ENCODE data around the gene SERAC1.
"Not testable (repeated sequence)": the region's sequence is repeated elsewhere in the genome, so short reads cannot be mapped to it uniquely, and the experiment has no call there.

SERAC1 gene

DNA sequence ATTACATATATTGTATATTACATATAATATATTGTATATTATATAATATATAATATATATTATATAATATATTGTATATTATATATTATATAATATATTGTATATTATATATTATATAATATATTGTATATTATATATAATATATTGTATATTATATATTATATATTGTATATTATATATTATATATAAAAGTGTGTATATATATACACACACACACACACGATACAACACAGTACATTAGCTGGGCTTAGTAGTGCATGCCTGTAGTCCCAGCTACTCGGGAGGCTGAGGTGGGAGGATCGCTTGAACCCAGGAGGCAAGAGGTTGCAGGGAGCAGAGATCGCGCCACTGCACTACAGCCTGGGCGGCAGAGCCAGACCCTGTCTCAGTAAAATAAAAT lies 1.6 kb upstream of the SERAC1 start:
- not testable (repeated sequence) for H3K4me1 ChIP-seq (ENCODE audit: control insufficient read depth, insufficient read depth, low read length); H3K27me3 ChIP-seq (ENCODE audit: control insufficient read depth, insufficient read depth, low read length); H3K9me3 ChIP-seq (ENCODE audit: control insufficient read depth, insufficient read depth, low read length); H3K4me3 ChIP-seq (ENCODE audit: low read depth, low read length); H3K36me3 ChIP-seq (ENCODE audit: control insufficient read depth, insufficient read depth, low read length); H3K9ac ChIP-seq (ENCODE audit: low read depth, low read length)

DNA sequence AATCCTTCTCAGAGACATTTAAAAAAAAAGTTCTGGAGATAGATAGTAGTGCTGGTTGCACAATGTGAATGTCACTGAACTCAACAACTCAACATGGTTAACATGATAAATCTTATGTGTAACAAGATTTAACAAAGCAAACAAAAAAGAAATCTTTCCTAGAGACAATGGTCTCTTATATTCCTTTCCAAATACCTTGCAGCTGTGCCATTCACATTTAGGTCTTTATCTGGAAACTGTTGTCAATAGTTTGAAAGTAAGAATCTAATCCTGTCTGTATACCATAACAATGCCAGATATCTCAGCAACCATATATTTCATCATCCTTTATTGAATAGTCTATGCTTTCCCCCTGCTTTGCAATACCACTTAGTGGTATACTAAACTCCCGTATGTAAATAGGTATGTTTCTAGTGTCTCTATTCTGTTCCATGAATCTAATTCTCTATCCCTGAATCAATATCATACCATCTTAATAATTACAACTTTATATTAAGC lies 2.1 kb downstream of the SERAC1 start:
- H3K36me3 ChIP-seq (ENCODE audit: control insufficient read depth, insufficient read depth, low read length), result no peaks in the 10 kb centered on the region
- H3K27me3 ChIP-seq (ENCODE audit: control insufficient read depth, insufficient read depth, low read length), result peaks cover 6% of the 10 kb centered on the region
- no peak overlapping the region for H3K9ac ChIP-seq (ENCODE audit: low read depth, low read length)
- no peaks in the 10 kb centered on the region for H3K9me3 ChIP-seq (ENCODE audit: control insufficient read depth, insufficient read depth, low read length)
- H3K4me1 ChIP-seq (ENCODE audit: control insufficient read depth, insufficient read depth, low read length), result peaks cover 13% of the 10 kb centered on the region
- no peak overlapping the region for H3K4me3 ChIP-seq (ENCODE audit: low read depth, low read length)

DNA sequence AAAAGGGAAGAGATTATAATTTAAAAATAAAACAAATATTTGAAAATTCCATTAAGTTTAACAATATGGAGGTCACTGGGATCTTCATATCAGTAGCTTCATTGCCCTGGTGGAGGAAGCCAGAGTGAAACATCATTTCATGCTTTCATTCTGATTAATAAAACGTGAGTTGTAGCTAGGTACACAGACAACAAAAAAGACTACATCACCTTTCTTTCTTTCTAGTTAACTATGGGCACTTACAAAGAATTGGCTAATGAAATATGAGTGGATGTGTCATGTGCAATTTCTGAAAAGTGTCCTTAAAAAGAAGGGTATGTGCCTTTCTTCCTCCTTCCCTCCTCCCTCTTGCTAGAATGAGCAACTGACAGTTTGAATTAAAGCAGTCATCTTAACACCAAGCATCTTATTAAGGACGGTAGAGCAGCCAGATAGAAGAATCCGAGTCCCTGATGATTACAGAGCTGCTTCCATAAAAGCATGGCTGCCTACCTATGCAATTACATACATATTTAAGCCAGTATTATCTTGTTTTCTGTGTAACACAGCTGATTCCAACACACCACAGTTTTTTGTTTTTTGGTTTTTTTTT lies 3.4 kb downstream of the SERAC1 start:
- Histone ChIP-seq H3K9ac (ENCODE audit: low read depth, low read length) (no peak overlapping the region), H3K4me3 (ENCODE audit: low read depth, low read length) (no peak overlapping the region), H3K9me3 (ENCODE audit: control insufficient read depth, insufficient read depth, low read length) (no peaks in the 10 kb centered on the region), H3K36me3 (ENCODE audit: control insufficient read depth, insufficient read depth, low read length) (no peaks in the 10 kb centered on the region), H3K27me3 (ENCODE audit: control insufficient read depth, insufficient read depth, low read length) (peaks cover 6% of the 10 kb centered on the region), H3K4me1 (ENCODE audit: control insufficient read depth, insufficient read depth, low read length) (peaks cover 11% of the 10 kb centered on the region)

DNA sequence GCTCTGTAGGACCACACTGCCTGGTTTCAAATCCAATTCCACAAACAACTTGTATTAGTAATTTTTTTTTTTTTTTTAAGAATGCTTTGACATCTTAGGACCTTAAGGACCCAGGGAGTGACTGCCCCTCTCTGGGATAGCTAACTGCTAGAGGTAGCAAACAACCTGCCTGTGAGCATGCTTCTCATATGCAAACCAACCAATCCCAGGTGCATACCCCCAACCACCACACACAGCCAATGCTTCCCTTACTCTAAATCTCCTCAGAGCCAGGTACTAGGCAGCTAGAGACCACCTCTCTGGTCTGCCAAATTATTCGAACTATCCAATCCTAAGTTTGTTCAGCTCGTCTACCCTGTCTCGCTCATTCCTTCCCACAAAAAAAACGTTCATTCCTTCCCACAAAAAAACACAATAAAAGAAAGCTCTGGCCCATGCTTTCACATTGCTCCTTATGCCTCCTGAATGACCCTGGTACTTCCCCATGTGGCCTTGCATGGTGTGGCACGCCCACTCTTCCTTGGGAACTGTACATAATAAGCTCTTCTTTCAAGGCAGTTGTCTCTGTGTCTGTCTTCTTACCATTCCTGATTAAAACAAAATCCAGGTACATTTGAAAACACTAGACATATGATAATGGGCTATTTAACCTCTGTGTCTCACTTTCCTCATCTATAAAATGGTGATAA lies 6.4 kb downstream of the SERAC1 start:
- H3K36me3 ChIP-seq (ENCODE audit: control insufficient read depth, insufficient read depth, low read length), result no peaks in the 10 kb centered on the region
- H3K4me1 ChIP-seq (ENCODE audit: control insufficient read depth, insufficient read depth, low read length), result peaks cover 11% of the 10 kb centered on the region
- peaks cover 4% of the 10 kb centered on the region for H3K27me3 ChIP-seq (ENCODE audit: control insufficient read depth, insufficient read depth, low read length)
- no peaks in the 10 kb centered on the region for H3K9me3 ChIP-seq (ENCODE audit: control insufficient read depth, insufficient read depth, low read length)
- H3K9ac ChIP-seq (ENCODE audit: low read depth, low read length), result no peak overlapping the region
- H3K4me3 ChIP-seq (ENCODE audit: low read depth, low read length), result no peak overlapping the region

DNA sequence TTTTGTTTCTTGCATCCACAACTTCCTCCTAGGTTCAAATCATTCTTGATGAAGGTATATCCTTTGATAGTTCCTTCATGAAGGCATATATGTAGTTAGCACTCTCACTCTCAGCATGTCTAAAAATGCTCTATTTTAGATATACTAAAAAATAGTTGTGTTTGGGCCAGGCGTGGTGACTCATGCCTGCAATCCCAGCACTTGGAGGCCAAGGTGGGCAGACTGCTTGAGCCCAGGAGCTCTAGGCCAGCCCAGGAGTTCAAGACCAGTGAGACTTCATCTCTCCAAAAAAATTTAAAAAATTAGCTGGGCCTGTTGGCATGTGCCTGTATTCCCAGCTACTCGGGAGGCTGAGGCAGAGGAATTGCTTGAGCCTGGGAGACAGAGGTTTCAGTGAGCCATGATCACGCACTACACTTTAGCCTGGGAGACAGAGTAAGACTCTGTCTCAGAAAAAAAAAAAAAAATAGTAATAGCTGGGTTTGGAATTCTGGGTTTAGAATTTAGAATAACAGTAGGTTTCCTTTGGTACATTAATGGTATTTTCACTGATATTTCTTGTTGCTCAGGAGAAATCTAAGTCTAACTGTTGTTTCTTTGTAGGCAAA lies 7.0 kb downstream of the SERAC1 start:
- Histone ChIP-seq H3K4me1 (ENCODE audit: control insufficient read depth, insufficient read depth, low read length) (peaks cover 11% of the 10 kb centered on the region), H3K4me3 (ENCODE audit: low read depth, low read length) (no peak overlapping the region), H3K9ac (ENCODE audit: low read depth, low read length) (no peak overlapping the region), H3K27me3 (ENCODE audit: control insufficient read depth, insufficient read depth, low read length) (no peaks in the 10 kb centered on the region), H3K36me3 (ENCODE audit: control insufficient read depth, insufficient read depth, low read length) (no peaks in the 10 kb centered on the region), H3K9me3 (ENCODE audit: control insufficient read depth, insufficient read depth, low read length) (no peaks in the 10 kb centered on the region)

DNA sequence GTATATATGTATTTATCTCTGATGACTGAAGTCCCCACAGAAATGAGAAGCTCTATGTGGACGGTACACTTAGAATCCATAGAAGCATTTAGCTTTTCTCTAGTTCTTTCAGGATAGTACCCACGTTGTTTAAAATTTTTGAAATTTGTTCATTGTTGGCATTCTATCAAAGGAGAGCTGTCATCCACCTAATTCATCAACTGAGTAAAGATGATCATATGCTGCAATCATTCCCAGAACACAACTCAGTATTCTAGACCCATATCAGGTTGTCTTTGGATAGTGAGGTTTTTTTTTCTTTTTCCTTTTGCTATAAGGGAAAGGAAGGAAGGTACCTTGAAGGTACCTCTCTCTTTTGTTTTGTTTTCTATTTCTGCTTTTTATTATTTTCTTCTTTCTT lies 9.3 kb downstream of the SERAC1 start:
- H3K36me3 ChIP-seq (ENCODE audit: control insufficient read depth, insufficient read depth, low read length), result no peaks in the 10 kb centered on the region
- peaks cover 11% of the 10 kb centered on the region for H3K4me1 ChIP-seq (ENCODE audit: control insufficient read depth, insufficient read depth, low read length)
- H3K4me3 ChIP-seq (ENCODE audit: low read depth, low read length), result no peak overlapping the region
- H3K9me3 ChIP-seq (ENCODE audit: control insufficient read depth, insufficient read depth, low read length), result no peaks in the 10 kb centered on the region
- H3K27me3 ChIP-seq (ENCODE audit: control insufficient read depth, insufficient read depth, low read length), result no peaks in the 10 kb centered on the region
- no peak overlapping the region for H3K9ac ChIP-seq (ENCODE audit: low read depth, low read length)

DNA sequence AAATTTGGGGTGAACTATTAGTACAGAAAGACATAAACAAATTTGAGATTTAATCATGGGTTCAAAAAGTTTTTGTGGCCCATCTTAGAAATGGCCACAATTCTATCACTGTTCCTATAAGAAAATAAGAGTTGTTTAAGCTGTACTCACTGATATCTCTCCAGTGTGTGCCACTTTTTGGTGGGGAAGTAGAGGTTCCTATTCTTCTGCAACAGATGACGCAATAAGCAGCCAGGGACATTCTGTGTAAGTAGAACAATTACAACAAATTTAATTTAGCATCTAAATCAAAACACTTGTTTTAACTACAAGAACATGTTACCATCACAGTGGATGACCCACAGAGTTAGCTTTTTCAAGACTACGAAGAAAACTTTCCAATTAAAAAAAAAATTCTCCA lies 9.9 kb downstream of the SERAC1 start:
- Histone ChIP-seq H3K27me3 (ENCODE audit: control insufficient read depth, insufficient read depth, low read length) (no peaks in the 10 kb centered on the region), H3K36me3 (ENCODE audit: control insufficient read depth, insufficient read depth, low read length) (no peaks in the 10 kb centered on the region), H3K4me1 (ENCODE audit: control insufficient read depth, insufficient read depth, low read length) (peaks cover 11% of the 10 kb centered on the region), H3K9me3 (ENCODE audit: control insufficient read depth, insufficient read depth, low read length) (no peaks in the 10 kb centered on the region), H3K4me3 (ENCODE audit: low read depth, low read length) (no peak overlapping the region), H3K9ac (ENCODE audit: low read depth, low read length) (no peak overlapping the region)

DNA sequence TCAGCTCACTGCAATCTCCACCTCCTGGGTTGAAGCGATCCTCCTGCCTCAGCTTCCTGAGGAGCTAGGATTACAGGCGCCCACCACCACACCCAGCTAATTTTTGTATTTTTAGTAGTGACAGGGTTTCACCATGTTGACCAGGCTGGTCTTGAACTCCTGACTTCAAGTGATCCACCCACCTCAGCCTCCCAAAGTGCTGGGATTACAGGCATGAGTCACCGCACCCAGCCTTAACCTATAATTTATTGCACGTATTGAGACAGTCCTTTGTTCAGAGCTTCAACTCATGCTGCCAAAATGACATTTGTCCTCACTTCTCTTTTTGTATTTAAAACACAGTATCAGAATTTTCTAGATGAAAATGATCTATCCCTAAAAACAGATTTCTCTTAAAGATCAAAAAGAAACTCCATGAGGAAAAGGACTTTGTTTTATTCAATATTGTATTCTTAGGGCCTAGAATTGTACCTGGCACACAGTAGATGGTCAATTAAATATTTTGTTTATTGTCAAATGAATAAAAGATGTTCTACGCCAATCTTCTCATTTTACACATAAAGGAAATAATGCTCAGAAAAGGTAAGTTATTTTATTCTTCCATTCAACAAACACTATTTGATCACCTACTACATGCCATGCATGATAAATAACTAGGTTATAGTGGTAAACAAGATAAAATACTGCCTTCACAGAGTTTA lies 10.8 kb downstream of the SERAC1 start:
- no peaks in the 10 kb centered on the region for H3K27me3 ChIP-seq (ENCODE audit: control insufficient read depth, insufficient read depth, low read length)
- H3K4me1 ChIP-seq (ENCODE audit: control insufficient read depth, insufficient read depth, low read length), result peaks cover 10% of the 10 kb centered on the region
- H3K9me3 ChIP-seq (ENCODE audit: control insufficient read depth, insufficient read depth, low read length), result no peaks in the 10 kb centered on the region
- H3K36me3 ChIP-seq (ENCODE audit: control insufficient read depth, insufficient read depth, low read length), result no peaks in the 10 kb centered on the region
- H3K4me3 ChIP-seq (ENCODE audit: low read depth, low read length), result no peak overlapping the region
- no peak overlapping the region for H3K9ac ChIP-seq (ENCODE audit: low read depth, low read length)

DNA sequence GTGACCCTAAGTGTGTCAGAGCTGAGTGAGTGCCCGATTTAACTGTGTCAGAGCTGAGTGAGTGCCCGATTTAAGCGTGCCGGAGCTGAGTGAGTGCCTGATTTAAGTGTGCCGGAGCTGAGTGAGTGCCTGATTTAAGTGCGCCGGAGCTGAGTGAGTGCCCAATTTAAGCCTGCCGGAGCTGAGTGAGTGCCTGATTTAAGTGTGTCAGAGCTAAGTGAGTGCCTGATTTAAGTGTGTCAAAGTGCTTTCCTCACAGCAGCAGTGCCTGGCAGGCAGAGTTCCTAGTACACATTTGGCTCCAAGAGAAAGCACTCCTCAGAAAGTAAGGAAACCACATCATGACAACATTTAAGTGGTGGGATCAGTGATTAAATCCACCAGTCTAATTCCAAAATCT lies 13.2 kb downstream of the SERAC1 start:
- no peaks in the 10 kb centered on the region for H3K4me1 ChIP-seq (ENCODE audit: control insufficient read depth, insufficient read depth, low read length)
- H3K9me3 ChIP-seq (ENCODE audit: control insufficient read depth, insufficient read depth, low read length), result no peaks in the 10 kb centered on the region
- H3K27me3 ChIP-seq (ENCODE audit: control insufficient read depth, insufficient read depth, low read length), result no peaks in the 10 kb centered on the region
- H3K36me3 ChIP-seq (ENCODE audit: control insufficient read depth, insufficient read depth, low read length), result no peaks in the 10 kb centered on the region
- H3K4me3 ChIP-seq (ENCODE audit: low read depth, low read length), result no peak overlapping the region
- no peak overlapping the region for H3K9ac ChIP-seq (ENCODE audit: low read depth, low read length)

DNA sequence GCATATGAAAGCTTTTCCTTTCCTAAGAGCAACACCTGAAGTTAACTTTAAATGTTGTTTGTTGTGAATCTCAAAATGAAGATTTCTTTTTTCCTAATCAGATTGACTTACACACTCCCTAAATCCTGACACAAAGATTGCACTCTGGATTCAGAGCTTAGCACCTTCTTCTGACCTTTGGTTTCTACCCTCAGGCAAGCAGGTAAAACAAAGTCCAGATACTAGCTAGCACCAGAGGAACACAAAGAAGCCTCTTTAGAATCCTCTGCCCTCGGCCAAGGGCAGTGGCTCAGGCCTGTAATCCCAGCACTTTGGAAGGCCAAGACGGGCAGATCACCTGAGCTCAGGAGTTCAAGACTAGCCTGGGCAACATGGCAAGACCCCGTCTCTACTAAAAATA lies 14.5 kb downstream of the SERAC1 start:
- no peak overlapping the region for H3K4me3 ChIP-seq (ENCODE audit: low read depth, low read length)
- peaks cover 3% of the 10 kb centered on the region for H3K36me3 ChIP-seq (ENCODE audit: control insufficient read depth, insufficient read depth, low read length)
- H3K9ac ChIP-seq (ENCODE audit: low read depth, low read length), result no peak overlapping the region
- no peaks in the 10 kb centered on the region for H3K4me1 ChIP-seq (ENCODE audit: control insufficient read depth, insufficient read depth, low read length)
- no peaks in the 10 kb centered on the region for H3K27me3 ChIP-seq (ENCODE audit: control insufficient read depth, insufficient read depth, low read length)
- no peaks in the 10 kb centered on the region for H3K9me3 ChIP-seq (ENCODE audit: control insufficient read depth, insufficient read depth, low read length)

DNA sequence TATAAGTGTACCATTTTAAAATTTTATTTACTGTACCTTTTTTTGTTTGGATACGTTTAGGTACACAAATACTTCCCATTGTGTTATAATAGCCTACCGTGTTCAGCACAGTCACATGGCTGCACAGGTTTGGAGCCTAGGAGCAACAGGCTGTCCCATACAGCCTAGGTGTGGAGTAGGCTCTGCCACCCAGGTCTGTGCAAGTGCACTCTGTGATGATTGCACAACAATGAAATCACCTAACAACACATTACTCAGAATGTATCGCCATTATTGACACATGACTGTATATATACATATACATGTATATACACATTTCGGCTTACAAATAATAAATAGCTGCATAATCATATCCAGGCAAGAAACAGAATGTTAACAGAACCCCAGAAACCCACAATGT lies 15.4 kb downstream of the SERAC1 start:
- Histone ChIP-seq H3K9ac (ENCODE audit: low read depth, low read length) (no peak overlapping the region), H3K27me3 (ENCODE audit: control insufficient read depth, insufficient read depth, low read length) (no peaks in the 10 kb centered on the region), H3K4me1 (ENCODE audit: control insufficient read depth, insufficient read depth, low read length) (no peaks in the 10 kb centered on the region), H3K4me3 (ENCODE audit: low read depth, low read length) (no peak overlapping the region), H3K9me3 (ENCODE audit: control insufficient read depth, insufficient read depth, low read length) (no peaks in the 10 kb centered on the region), H3K36me3 (ENCODE audit: control insufficient read depth, insufficient read depth, low read length) (peaks cover 3% of the 10 kb centered on the region)

DNA sequence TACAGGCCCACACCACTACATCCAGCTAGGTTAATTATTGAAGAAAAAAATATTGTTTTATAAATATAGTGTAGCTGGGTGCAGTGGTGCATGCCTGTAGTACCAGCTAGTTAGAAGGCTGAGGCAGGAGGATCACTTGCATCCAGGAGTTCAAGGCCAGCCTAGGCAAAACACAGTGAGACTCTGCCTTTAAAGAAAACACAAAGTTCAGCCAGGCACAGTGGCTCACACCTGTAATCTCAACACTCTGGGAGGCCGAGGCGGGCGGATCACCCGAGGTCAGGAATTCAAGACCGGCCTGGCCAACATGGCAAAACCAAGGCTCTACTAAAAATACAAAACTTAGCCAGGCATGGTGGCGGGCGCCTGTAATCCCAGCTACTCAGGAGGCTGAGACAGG lies 16.0 kb downstream of the SERAC1 start:
- not testable (repeated sequence) for H3K9ac ChIP-seq (ENCODE audit: low read depth, low read length); H3K36me3 ChIP-seq (ENCODE audit: control insufficient read depth, insufficient read depth, low read length); H3K9me3 ChIP-seq (ENCODE audit: control insufficient read depth, insufficient read depth, low read length); H3K4me1 ChIP-seq (ENCODE audit: control insufficient read depth, insufficient read depth, low read length); H3K27me3 ChIP-seq (ENCODE audit: control insufficient read depth, insufficient read depth, low read length); H3K4me3 ChIP-seq (ENCODE audit: low read depth, low read length)
